ENCODE data around the gene LNPEP.

Gene LNPEP

GRCh38 chr5:97056263-97056662 lies 120.4 kb downstream of the LNPEP start:
- Histone ChIP-seq H3K4me3 (ENCODE audit: low read length) (no peak overlapping the region), H4K20me1 (ENCODE audit: control insufficient read depth, insufficient read depth, low read depth, low read length) (no peaks in the 10 kb centered on the region), H3K4me1 (ENCODE audit: control insufficient read depth, low read length) (no peaks in the 10 kb centered on the region), H3K9me2 (replicated peaks; ENCODE audit: control insufficient read depth, low read length) (no peaks in the 10 kb centered on the region), H3K9me3 (ENCODE audit: control insufficient read depth, insufficient read depth, low read length) (no peaks in the 10 kb centered on the region), H3K36me3 (ENCODE audit: control insufficient read depth, low read length) (no peaks in the 10 kb centered on the region), H3K4me2 (ENCODE audit: low read length) (no peak overlapping the region), H3K27me3 (ENCODE audit: control insufficient read depth, low read length) (peaks cover 12% of the 10 kb centered on the region), H3F3A (ENCODE audit: control insufficient read depth, insufficient read depth) (no peaks in the 10 kb centered on the region), H3K79me2 (ENCODE audit: control insufficient read depth, low read length) (no peaks in the 10 kb centered on the region), H3K27ac (ENCODE audit: low read depth, low read length) (no peak overlapping the region)
- TF ChIP-seq EZH2phosphoT487 (IDR thresholded peaks at IDR 0.05; ENCODE audit: borderline replicate concordance, low read length) (no peak), CTCF (IDR thresholded peaks at IDR 0.05; ENCODE audit: low read depth, low read length, poor library complexity, severe bottlenecking) (no peak)

DNA sequence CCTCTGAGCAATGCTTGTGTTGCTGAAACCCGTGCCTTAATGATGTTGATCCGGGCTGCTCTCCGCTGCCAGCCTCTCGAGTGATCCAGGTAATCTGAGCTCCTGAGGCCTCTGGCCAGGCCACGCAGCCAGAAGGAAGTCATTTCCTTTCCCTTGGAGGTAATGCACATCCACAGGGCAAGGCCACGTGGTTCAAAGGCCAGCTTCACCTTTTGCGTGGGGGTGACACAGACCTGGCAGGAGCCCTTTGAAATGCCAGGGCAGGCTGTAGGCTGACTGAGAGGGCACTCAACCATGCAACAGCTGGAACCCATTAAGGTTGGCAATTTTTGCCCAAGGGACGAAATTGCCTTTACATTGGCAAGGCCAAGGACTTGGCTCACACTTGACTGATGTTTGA lies 126.2 kb downstream of the LNPEP start:
- H3K9me3 ChIP-seq (ENCODE audit: control insufficient read depth, insufficient read depth, low read length) = no peaks in the 10 kb centered on the region
- no peaks in the 10 kb centered on the region for H3K36me3 ChIP-seq (ENCODE audit: control insufficient read depth, low read length)
- no peaks in the 10 kb centered on the region for H3K79me2 ChIP-seq (ENCODE audit: control insufficient read depth, low read length)
- no peak overlapping the region for H3K4me2 ChIP-seq (ENCODE audit: low read length)
- no peak overlapping the region for H3K27ac ChIP-seq (ENCODE audit: low read depth, low read length)
- H3K27me3 ChIP-seq (ENCODE audit: control insufficient read depth, low read length) = peaks cover 2% of the 10 kb centered on the region; the same call in 1 of the 2 replicates
- H3F3A ChIP-seq (ENCODE audit: control insufficient read depth, insufficient read depth) = no peaks in the 10 kb centered on the region
- no peak for TF ChIP-seq CTCF (IDR thresholded peaks at IDR 0.05; ENCODE audit: low read depth, low read length, poor library complexity, severe bottlenecking)
- no peak for TF ChIP-seq EZH2phosphoT487 (IDR thresholded peaks at IDR 0.05; ENCODE audit: borderline replicate concordance, low read length)
- H3K4me1 ChIP-seq (ENCODE audit: control insufficient read depth, low read length) = no peaks in the 10 kb centered on the region
- no peak overlapping the region for H3K4me3 ChIP-seq (ENCODE audit: low read length)
- no peaks in the 10 kb centered on the region for H4K20me1 ChIP-seq (ENCODE audit: control insufficient read depth, insufficient read depth, low read depth, low read length)
- no peaks in the 10 kb centered on the region for H3K9me2 ChIP-seq (replicated peaks; ENCODE audit: control insufficient read depth, low read length)

DNA sequence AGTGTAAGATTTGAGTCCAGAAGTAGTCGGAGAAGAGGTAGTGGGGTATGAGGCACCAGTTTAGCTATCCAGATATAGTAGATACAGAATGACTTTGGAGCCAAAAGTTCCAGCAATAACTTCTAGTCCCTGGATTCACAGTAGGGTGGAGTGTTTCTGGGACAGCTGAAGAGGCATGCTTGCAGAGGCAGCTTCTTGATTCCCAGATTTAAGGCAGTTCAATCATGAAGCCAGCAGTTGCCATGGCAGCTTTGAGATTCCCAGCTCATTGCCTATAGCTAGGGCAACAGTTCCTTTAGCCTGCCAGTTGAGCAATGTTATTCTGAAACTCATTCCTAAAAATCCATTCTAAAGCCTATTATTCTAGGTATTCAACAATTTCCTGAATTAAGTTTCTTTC lies 127.4 kb downstream of the LNPEP start:
- H3K36me3 ChIP-seq (ENCODE audit: control insufficient read depth, low read length) = no peaks in the 10 kb centered on the region
- H3K79me2 ChIP-seq (ENCODE audit: control insufficient read depth, low read length) = no peaks in the 10 kb centered on the region
- H4K20me1 ChIP-seq (ENCODE audit: control insufficient read depth, insufficient read depth, low read depth, low read length) = no peaks in the 10 kb centered on the region
- H3K27me3 ChIP-seq (ENCODE audit: control insufficient read depth, low read length) = no peaks in the 10 kb centered on the region; the same call in 1 of the 2 replicates
- H3K4me3 ChIP-seq (ENCODE audit: low read length) = no peak overlapping the region
- no peaks in the 10 kb centered on the region for H3K9me3 ChIP-seq (ENCODE audit: control insufficient read depth, insufficient read depth, low read length)
- H3K4me2 ChIP-seq (ENCODE audit: low read length) = no peak overlapping the region
- H3K27ac ChIP-seq (ENCODE audit: low read depth, low read length) = no peak overlapping the region
- H3K9me2 ChIP-seq (replicated peaks; ENCODE audit: control insufficient read depth, low read length) = no peaks in the 10 kb centered on the region
- no peaks in the 10 kb centered on the region for H3K4me1 ChIP-seq (ENCODE audit: control insufficient read depth, low read length)
- TF ChIP-seq CTCF (IDR thresholded peaks at IDR 0.05; ENCODE audit: low read depth, low read length, poor library complexity, severe bottlenecking) = no peak
- TF ChIP-seq EZH2phosphoT487 (IDR thresholded peaks at IDR 0.05; ENCODE audit: borderline replicate concordance, low read length) = no peak
- no peaks in the 10 kb centered on the region for H3F3A ChIP-seq (ENCODE audit: control insufficient read depth, insufficient read depth)

DNA sequence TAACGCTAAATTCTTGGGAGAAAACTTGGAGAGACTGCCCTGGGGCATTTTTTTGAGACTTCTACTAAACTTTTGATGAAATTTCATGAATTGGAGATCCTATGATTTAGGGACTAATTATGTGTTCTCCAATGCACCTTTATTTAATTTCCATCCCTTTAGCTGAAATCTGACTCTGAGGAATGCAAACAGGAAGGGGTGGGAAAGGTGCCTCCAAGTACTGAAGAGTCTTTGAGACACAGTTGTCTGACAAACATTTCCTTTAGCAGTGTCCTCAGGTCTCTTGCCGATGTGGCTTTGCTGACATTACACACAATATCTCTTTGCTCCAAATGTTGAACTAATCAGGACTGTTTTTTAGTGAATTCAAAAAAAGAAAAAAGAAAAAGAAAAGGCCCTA lies 129.6 kb downstream of the LNPEP start:
- TF ChIP-seq CTCF (IDR thresholded peaks at IDR 0.05; ENCODE audit: low read depth, low read length, poor library complexity, severe bottlenecking) (no peak), EZH2phosphoT487 (IDR thresholded peaks at IDR 0.05; ENCODE audit: borderline replicate concordance, low read length) (no peak)
- Histone ChIP-seq H4K20me1 (ENCODE audit: control insufficient read depth, insufficient read depth, low read depth, low read length) (no peaks in the 10 kb centered on the region), H3K27ac (ENCODE audit: low read depth, low read length) (no peak overlapping the region), H3K4me3 (ENCODE audit: low read length) (no peak overlapping the region), H3K9me3 (ENCODE audit: control insufficient read depth, insufficient read depth, low read length) (no peaks in the 10 kb centered on the region), H3F3A (ENCODE audit: control insufficient read depth, insufficient read depth) (no peaks in the 10 kb centered on the region), H3K4me1 (ENCODE audit: control insufficient read depth, low read length) (no peaks in the 10 kb centered on the region), H3K36me3 (ENCODE audit: control insufficient read depth, low read length) (no peaks in the 10 kb centered on the region), H3K27me3 (ENCODE audit: control insufficient read depth, low read length) (no peaks in the 10 kb centered on the region; the same call in 1 of the 2 replicates), H3K9me2 (replicated peaks; ENCODE audit: control insufficient read depth, low read length) (no peaks in the 10 kb centered on the region), H3K4me2 (ENCODE audit: low read length) (no peak overlapping the region), H3K79me2 (ENCODE audit: control insufficient read depth, low read length) (no peaks in the 10 kb centered on the region)
